HG03095 (cell line): ENCODE measurements around the gene ENTR1.
"Not testable (repeated sequence)": the region's sequence is repeated elsewhere in the genome, so short reads cannot be mapped to it uniquely, and the experiment has no call there.

Experiments used
- ATAC-seq: cut with Tn5 transposase; IDR thresholded peaks from one replicate; pipeline ENCODE4 v1.9.1; 2021; ENCODE audit warnings: moderate library complexity; ENCODE audit not compliant: unreplicated experiment

Gene ENTR1

DNA sequence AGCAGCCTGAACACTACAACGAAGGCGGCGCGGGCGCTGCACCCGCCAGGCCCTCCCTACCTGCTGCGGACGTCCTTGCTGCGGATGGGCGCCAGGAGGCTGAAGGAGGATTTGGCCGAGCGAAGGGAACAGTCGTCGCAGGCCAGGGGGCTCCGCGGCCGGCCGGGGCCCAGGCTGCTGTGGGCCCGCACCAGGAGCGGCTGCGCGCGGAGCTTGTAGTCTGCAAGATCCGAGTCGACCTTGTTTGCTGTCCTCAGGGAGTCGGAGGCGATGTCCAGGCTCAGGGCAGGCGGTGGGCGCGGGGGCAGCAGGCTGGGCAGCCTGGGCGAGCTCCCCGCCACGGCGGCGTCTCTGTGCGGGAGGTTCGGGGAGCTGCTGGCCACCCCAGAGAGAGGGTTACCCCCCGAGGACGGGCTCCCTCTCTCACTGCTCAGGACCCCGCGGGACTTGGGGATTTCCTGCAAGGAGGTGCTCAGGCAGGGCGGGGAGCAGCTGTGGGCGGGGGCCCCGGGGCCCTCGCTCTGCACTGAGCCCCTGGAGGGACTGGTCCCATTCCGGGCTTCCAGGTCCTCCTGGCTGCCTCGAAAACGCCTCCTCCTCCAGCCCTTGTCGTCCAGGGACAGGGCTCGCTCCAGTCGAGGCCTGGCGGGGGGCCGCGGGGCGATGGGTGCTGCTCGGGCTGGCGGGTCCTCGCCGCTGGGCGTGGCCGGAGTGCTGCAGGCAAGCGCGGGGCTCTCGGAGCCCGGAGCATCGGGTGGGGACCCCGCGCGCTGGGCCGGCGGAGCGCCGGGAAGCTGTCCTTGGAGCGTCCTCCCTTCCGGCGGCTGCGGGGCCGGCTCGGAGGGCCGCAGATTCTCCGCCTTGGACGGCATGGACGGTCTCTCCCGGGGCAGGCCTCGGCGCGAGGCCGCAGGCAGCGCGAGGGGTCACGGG is 28.4 kb upstream of the ENTR1 start:
- peak; percentile 40 for ATAC-seq

- no peak for ATAC-seq
Measured at GRCh38 chr9:136437839-136438547, 27.6 kb upstream of the ENTR1 start.

GRCh38 chr9:136437430-136437829 is 27.0 kb upstream of the ENTR1 start:
- no peak for ATAC-seq

DNA sequence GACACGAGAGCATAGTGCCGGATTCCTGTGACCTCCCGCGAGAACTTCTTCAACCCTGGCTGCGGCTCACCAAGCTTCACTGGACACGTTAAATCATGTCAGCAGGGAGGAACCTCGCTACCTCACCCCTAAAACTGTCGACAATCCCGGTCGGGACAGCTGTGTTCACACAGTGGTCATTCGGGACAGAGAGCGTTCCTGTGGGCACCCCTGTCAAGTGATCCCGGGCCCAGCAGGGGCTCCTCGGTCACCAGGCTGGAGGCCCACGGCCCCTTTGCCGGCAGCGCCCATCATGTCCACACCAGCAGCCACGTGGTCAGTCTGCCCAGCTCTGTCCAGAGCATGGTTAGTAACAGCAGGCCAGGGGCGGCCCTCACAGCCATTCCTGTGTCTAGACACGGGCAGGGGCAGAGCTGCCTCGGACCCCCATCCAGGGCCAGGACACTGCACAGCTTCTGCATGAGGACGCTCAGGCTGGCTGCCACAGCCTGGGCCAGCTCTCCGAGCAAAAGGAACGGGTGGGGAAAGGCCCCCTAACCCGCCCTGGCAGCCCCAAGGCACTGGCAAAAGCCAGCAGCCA is 25.7 kb upstream of the ENTR1 start:
- ATAC-seq, result no peak

DNA sequence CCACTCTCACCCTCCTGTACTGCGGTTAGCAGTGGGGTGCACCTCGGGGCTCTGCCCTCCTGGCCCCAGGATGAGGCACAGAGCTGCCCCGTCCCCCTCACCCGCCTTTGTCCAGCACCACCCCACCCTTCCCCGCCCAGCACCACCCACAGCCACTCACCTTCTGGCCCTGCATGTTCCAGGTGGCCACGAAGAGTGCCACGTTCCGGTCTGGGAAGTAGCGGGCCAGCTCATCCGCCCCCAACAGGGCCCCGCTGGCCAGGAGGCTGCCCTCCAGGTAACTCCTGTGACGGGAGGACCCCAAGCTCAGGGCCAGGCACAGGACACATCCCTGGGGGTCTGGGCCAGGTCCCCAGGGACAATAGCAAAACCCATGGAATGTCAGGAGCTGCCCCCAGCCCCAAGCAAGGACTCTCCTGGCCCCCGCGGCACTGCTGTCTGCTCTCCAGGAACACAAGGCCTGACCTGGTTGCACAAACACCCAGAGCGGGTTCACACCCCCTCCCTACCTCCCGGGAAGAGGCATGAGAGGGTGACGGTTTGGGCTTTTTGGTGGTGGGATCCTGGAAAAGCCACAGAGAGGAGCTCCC is 24.3 kb upstream of the ENTR1 start:
- no peak for ATAC-seq

DNA sequence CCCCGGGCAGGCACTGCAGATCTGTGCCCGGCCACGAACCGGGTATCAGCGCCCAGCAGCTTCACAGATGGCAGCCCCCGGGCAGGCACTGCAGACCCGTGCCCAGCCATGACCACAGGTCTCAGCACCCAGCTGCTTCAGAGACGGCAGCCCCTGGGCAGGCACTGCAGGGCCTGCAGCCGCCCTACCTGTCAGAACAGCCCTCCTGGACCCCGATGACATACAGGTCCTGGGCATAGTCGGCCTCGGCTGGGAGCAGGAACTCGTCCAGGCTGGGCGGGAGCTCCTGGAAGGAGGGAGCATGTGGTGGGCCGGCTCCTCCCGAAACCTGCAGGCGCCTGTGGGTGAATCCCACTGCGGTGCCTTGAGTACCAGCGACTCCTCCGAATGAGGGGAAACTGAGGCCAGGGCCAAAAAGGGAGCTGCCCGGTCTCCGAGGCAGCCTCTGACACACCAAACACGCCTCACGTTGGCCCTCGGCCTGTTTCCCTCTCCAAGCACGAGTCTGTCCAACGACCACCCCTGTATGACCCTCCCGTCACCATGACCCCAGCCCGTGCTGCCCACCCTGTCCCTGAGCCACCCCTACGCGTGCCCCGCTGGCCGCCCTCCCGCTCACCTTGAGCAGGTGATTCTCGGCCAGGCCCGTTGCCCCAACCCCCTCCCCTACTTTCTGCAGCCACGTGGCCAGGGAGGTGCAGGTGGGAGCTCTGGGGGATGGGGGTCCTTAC is 23.6 kb upstream of the ENTR1 start:
- ATAC-seq, result no peak

DNA sequence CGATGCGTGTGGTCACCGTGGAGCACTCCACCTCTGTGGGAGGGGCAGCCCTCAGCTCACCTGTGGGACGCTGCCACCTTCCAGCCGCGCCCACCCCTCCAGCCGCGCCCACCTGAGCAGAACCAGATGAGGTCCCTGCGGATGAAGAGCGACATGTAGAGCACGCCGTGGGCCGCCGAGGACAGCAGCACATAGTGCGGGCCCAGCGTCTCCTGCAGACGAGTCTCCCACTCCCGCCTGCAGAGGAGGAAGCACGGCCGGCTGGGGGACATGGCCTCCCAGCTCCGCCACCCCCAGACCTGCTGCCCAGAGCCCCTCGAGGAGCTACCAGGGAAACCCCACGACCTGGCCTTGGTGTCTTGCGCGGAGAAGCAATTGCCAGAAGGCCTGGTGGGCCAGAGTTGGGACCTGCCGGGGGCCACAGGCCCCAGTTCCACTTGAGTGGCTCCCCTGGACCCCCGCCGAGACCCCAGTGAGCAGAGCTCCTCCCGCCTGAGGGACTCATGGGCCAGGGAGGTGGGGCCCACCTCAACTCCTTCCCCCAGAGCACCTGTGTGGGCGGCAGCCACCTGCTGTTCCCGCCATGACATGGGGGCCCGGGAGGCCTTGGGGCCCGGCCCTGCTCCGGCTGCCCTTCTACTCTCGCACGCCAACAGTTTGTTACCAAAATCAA is 22.8 kb upstream of the ENTR1 start:
- ATAC-seq, result no peak

- ATAC-seq, result no peak
Measured at GRCh38 chr9:136432591-136432990, 22.2 kb upstream of the ENTR1 start.

DNA sequence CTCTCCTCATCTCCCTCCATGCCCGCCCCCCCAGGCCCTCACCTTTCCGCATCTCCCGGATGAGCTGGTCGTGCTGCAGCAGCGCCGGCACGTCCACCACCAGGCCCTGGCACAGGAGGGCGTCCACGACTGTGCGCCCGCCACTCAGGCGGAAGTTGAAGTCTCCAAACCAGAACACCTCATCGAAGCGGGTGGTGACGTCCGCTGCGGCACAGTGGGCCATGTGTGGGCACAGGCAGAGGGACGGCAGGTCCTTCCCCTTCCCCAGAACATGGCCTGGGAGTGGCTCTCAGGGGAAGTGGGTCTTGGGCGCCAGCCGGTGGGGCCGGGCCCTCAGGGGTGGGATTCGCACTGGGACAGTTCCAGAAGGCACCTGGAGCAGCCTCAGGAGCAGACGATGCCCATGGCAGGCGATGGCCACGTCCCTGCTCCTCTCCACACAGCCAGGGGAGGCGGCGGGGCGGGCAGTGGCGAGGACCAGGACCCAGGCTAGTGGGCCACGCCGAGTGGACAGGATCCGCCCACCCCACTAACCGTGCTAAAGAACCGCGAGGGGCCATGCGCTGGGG is 21.5 kb upstream of the ENTR1 start:
- ATAC-seq, result no peak

- ATAC-seq, result no peak
Measured at GRCh38 chr9:136430588-136431234, 20.3 kb upstream of the ENTR1 start.

- ATAC-seq, result no peak
Measured at GRCh38 chr9:136429683-136430491, 19.5 kb upstream of the ENTR1 start.

- no peak for ATAC-seq
Measured at GRCh38 chr9:136429075-136429628, 18.7 kb upstream of the ENTR1 start.

DNA sequence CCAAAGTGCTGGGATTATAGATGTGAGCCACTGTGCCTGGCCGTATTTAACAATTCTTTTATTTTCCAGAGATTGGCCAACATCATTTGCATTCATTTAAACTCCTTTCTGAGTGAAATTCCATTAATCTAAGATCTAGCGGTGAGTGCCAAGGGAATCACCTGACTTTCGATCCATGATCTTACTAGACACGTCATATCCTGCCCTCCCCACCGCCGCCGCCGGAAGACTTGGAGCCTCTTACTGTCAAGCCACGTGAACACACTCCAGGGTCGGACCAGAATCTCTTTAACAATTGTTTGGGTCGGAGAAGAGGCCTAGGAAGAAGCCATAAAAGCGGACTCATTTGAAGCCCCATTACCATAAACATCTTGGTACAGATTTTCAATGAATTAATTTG is 16.4 kb upstream of the ENTR1 start:
- ATAC-seq, result no peak

GRCh38 chr9:136425367-136425766 is 15.0 kb upstream of the ENTR1 start:
- ATAC-seq, result not testable (repeated sequence)

GRCh38 chr9:136424750-136425362 is 14.4 kb upstream of the ENTR1 start:
- ATAC-seq, result no peak

- ATAC-seq, result no peak
Measured at GRCh38 chr9:136423432-136424146, 13.2 kb upstream of the ENTR1 start.

DNA sequence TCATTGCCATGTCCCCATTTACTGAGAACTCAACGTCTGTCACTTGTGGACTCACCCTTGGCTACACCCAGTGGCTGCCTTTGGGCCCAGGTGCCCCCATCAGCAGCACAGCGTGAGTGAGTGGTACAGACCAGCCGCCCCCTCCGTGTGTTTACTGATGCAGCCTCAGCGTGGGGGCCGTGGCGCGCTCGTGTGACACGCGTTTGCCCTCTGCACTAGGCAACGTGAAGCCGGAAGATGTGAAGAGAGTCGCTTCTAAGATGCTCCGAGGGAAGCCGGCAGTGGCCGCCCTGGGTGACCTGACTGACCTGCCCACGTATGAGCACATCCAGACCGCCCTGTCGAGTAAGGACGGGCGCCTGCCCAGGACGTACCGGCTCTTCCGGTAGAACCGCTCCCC is 12.5 kb upstream of the ENTR1 start:
- ATAC-seq, result no peak
